Panc1 (cell line): ENCODE measurements around the gene CUX1. TPM values are rescaled to one million over a fixed set of nuclear protein-coding genes. Genes with fewer than 3 reads are reported as not detected.

Experiments
- ATAC-seq: fragments of 200-7000 bp; cut with Tn5 transposase; 2 replicates; pipeline ENCODE4 v1.9.1; 2020; ENCODE audit warnings: mild to moderate bottlenecking, moderate library complexity
- BruUV-seq: library from RNA; stranded (reverse); fragments of 400-500 nt; replicated peaks from 2 replicates; lab custom pipeline; 2021; lab: Mats Ljungman, UMichigan
- CTCF ChIA-PET: fragments of 300-600 bp; sonication (Branson Sonifier 250); formaldehyde crosslinking; loops from one replicate; lab custom pipeline; 2022; ENCODE audit warnings: antibody characterized with exemption; lab: Charles Lee
- POLR2A ChIA-PET: fragments of 300-600 bp; sonication (Branson Sonifier 250); formaldehyde crosslinking; loops from one replicate; lab custom pipeline; 2022; ENCODE audit warnings: antibody characterized with exemption; lab: Charles Lee
- DNase-seq: peaks from one replicate; pipeline ENCODE4 v3.0.0-alpha.2; 2010; ENCODE audit warnings: low read depth, low spot score
- H3K27ac ChIP-seq: 2 replicates; pipeline ENCODE4 v1.5.1; 2011; ENCODE audit warnings: mild to moderate bottlenecking, low read length, inconsistent platforms
- H3K27me3 ChIP-seq: fragments of 200-500 bp; sonication (Bioruptor generic); 2 replicates; pipeline ENCODE4 v1.6.0; 2014; ENCODE audit warnings: low read length, inconsistent platforms; ENCODE audit not compliant: control insufficient read depth, insufficient read depth
- H3K36me3 ChIP-seq: fragments of 200-500 bp; sonication (Bioruptor generic); 2 replicates; pipeline ENCODE4 v1.5.1; 2014; ENCODE audit warnings: inconsistent platforms, mild to moderate bottlenecking, low read length, moderate library complexity; ENCODE audit not compliant: control insufficient read depth, insufficient read depth
- H3K4me1 ChIP-seq: 2 replicates; pipeline ENCODE4 v1.5.1; 2011; ENCODE audit warnings: inconsistent platforms, mild to moderate bottlenecking, low read length, moderate library complexity; ENCODE audit not compliant: control insufficient read depth, insufficient read depth
- H3K4me3 ChIP-seq, 2 experiments: 2 replicates each; pipeline ENCODE4 v1.5.1; 2011 to 2012; ENCODE audit warnings: low read depth in 2 of 2, low read length in 2 of 2, mild to moderate bottlenecking in 2 of 2, inconsistent platforms in 1 of 2, moderate library complexity in 1 of 2
- H3K9me3 ChIP-seq: fragments of 200-500 bp; sonication (Bioruptor generic); 2 replicates; pipeline ENCODE4 v1.5.1; 2014; ENCODE audit warnings: low read depth, mild to moderate bottlenecking, inconsistent platforms, low read length, moderate library complexity; ENCODE audit not compliant: control insufficient read depth, insufficient read depth
- POLR2AphosphoS5 ChIP-seq: IDR thresholded peaks from 2 replicates; pipeline ENCODE4 v1.6.1; 2012; ENCODE audit warnings: mild to moderate bottlenecking, low read depth, low read length, moderate library complexity
- SIN3A ChIP-seq: IDR thresholded peaks from 2 replicates; pipeline ENCODE4 v1.6.1; 2012; ENCODE audit warnings: low read depth, mild to moderate bottlenecking, low read length, moderate library complexity, borderline replicate concordance; ENCODE audit not compliant: insufficient read depth
- TCF7L2 ChIP-seq: IDR thresholded peaks from 2 replicates; pipeline ENCODE4 v1.6.1; 2011; ENCODE audit warnings: mild to moderate bottlenecking, low read depth, low read length, inconsistent platforms
- in situ Hi-C: cut with HindIII; loops from 2 replicates; pipeline ENCODE4 v1.10.0; 2016; ENCODE audit warnings: low sequenced_read_pairs, low pct_unique_long_range_greater_than_20kb
- intact Hi-C: fragments of 100-400 bp; cut with micrococcal nuclease; formaldehyde crosslinking; loops from one replicate; pipeline ENCODE4 v1.10.0; 2022; ENCODE audit not compliant: unreplicated experiment
- total RNA-seq: library from RNA; stranded (reverse); gene quantifications from one replicate; pipeline ENCODE4 v1.2.1, GENCODE V29; 2021; ENCODE audit not compliant: unreplicated experiment
- TF ChIP-seq, protein P1 (sequence below), 2 experiments: IDR thresholded peaks; 2 replicates each; pipeline ENCODE4 v1.6.1; 2011 to 2012; ENCODE audit warnings: low read depth in 2 of 2, control low read depth in 1 of 2, low read length in 1 of 2, mild to moderate bottlenecking in 1 of 2, moderate library complexity in 1 of 2; ENCODE audit not compliant: insufficient read depth in 1 of 2
- TF ChIP-seq, protein P2 (sequence below): fragments of 450-650 bp; IDR thresholded peaks from 2 replicates; pipeline ENCODE4 v1.5.1; 2017; ENCODE audit warnings: mild to moderate bottlenecking

CUX1 gene
- total RNA-seq, 1 experiment from 2014 or later: 50.9 TPM

DNA sequence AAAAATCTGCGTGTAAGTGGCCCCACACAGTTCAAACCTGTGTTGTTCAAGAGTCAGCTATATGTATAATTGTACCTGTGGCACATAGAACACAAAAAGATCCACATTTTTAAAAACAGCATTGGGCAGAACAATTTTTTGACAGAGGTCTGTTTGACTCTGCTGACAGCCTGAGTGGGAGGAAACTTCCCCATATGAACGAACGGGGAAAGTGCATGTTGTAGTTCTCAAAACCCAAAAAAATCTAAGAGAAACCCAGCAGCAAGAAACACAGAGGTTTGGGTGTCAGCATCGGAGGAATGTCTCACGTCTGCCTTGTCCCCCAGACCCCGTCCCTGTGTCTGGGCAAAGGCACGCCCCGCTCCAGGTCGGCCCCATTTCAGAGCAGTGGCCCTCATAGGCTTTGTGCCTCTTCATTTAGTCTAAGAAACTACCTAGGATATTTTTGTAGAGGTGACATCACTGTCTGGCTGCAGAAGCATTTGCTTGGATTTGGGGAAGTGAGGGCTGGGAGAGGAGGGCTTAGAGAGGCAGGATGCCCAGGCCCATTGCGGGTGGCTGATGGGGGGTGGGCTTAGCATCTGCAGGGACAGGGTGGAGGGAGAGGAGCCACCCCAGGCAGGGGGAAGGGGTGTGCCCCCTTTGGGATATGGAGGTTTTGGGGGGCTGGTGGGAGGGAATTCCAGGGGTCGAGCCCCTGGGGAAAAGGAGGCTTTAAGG is 11.0 kb downstream of the CUX1 start:
- no TSS peak for BruUV-seq
- no peak for ATAC-seq
- CTCF ChIA-PET: no interaction called here
- Histone ChIP-seq H3K27me3 (no peaks in the 10 kb centered on the region), H3K36me3 (no peaks in the 10 kb centered on the region), H3K4me1 (no peaks in the 10 kb centered on the region; the same call in 1 of the 2 replicates), H3K4me3 (no peak overlapping the region), H3K27ac (no peak overlapping the region), H3K9me3 (no peaks in the 10 kb centered on the region)
- intact Hi-C loops (no loop called here), in situ Hi-C loops (no loop called here)
- POLR2A ChIA-PET: no interaction called here
- no peak for DNase-seq
- TF ChIP-seq, protein P1, sequence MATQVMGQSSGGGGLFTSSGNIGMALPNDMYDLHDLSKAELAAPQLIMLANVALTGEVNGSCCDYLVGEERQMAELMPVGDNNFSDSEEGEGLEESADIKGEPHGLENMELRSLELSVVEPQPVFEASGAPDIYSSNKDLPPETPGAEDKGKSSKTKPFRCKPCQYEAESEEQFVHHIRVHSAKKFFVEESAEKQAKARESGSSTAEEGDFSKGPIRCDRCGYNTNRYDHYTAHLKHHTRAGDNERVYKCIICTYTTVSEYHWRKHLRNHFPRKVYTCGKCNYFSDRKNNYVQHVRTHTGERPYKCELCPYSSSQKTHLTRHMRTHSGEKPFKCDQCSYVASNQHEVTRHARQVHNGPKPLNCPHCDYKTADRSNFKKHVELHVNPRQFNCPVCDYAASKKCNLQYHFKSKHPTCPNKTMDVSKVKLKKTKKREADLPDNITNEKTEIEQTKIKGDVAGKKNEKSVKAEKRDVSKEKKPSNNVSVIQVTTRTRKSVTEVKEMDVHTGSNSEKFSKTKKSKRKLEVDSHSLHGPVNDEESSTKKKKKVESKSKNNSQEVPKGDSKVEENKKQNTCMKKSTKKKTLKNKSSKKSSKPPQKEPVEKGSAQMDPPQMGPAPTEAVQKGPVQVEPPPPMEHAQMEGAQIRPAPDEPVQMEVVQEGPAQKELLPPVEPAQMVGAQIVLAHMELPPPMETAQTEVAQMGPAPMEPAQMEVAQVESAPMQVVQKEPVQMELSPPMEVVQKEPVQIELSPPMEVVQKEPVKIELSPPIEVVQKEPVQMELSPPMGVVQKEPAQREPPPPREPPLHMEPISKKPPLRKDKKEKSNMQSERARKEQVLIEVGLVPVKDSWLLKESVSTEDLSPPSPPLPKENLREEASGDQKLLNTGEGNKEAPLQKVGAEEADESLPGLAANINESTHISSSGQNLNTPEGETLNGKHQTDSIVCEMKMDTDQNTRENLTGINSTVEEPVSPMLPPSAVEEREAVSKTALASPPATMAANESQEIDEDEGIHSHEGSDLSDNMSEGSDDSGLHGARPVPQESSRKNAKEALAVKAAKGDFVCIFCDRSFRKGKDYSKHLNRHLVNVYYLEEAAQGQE (IDR thresholded peaks at IDR 0.05; ENCODE audit: insufficient read depth in 1 of 2, low read depth in 2 of 2, low read length in 1 of 2): no peak
- TF ChIP-seq, protein P2, sequence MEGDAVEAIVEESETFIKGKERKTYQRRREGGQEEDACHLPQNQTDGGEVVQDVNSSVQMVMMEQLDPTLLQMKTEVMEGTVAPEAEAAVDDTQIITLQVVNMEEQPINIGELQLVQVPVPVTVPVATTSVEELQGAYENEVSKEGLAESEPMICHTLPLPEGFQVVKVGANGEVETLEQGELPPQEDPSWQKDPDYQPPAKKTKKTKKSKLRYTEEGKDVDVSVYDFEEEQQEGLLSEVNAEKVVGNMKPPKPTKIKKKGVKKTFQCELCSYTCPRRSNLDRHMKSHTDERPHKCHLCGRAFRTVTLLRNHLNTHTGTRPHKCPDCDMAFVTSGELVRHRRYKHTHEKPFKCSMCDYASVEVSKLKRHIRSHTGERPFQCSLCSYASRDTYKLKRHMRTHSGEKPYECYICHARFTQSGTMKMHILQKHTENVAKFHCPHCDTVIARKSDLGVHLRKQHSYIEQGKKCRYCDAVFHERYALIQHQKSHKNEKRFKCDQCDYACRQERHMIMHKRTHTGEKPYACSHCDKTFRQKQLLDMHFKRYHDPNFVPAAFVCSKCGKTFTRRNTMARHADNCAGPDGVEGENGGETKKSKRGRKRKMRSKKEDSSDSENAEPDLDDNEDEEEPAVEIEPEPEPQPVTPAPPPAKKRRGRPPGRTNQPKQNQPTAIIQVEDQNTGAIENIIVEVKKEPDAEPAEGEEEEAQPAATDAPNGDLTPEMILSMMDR: no peak
- no peak for TF ChIP-seq POLR2AphosphoS5
- TF ChIP-seq TCF7L2: no peak
- TF ChIP-seq SIN3A: no peak

DNA sequence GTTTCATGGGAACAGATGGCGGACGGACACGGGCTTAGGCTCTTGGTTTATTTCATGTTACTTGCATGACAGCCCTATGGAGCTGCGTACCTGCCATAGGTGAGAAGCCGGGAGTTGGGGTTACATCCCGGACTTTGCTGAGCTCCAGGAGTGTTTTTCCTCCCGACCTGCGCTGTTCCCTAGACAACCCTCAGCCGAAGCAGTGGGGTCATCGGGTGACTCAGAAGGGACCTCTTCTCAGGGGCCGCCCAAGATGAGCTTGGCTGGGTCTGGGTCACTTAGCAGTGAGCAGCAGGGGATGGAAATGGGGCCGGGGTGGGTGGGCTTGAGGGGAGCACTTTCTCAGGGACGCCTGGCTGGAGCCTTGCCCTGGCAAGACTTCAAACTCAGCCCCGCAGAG is 11.9 kb downstream of the CUX1 start:
- in situ Hi-C loops: no loop called here
- TF ChIP-seq, protein P2: no peak
- TF ChIP-seq, protein P1 (IDR thresholded peaks at IDR 0.05; ENCODE audit: insufficient read depth in 1 of 2, low read depth in 2 of 2, low read length in 1 of 2): no peak
- TF ChIP-seq SIN3A (no peak), POLR2AphosphoS5 (no peak), TCF7L2 (no peak)
- intact Hi-C loops: no loop called here
- Histone ChIP-seq H3K36me3 (no peaks in the 10 kb centered on the region), H3K4me3 (no peak overlapping the region), H3K27me3 (no peaks in the 10 kb centered on the region), H3K27ac (no peak overlapping the region), H3K9me3 (no peaks in the 10 kb centered on the region), H3K4me1 (no peaks in the 10 kb centered on the region)
- BruUV-seq: no TSS peak
- DNase-seq (no peak), ATAC-seq (no peak)
- CTCF ChIA-PET: no interaction called here
- POLR2A ChIA-PET: no interaction called here
